HepG2 (cell line): ENCODE data around the gene ZNF726. TPM values are rescaled to one million over a fixed set of nuclear protein-coding genes. Genes with fewer than 3 reads are reported as not detected.

ENCODE experiments used
- ATAC-seq: fragments of 200-7000 bp; cut with Tn5 transposase; 3 replicates; pipeline ENCODE4 v1.9.1; 2020; ENCODE audit warnings: mild to moderate bottlenecking, moderate library complexity
- BruUV-seq: library from RNA; stranded (reverse); fragments of 400-500 nt; replicated peaks from 2 replicates; lab custom pipeline; 2021; lab: Mats Ljungman, UMichigan
- CTCF ChIA-PET: fragments of 300-600 bp; formaldehyde crosslinking; extraction: SDS; loops from one replicate; lab custom pipeline; 2021; ENCODE audit warnings: low total read pairs, inconsistent platforms, low intra/inter-chr PET ratio; lab: Yijun Ruan, JAX
- POLR2A ChIA-PET: fragments of 350-600 bp; sonication (Branson Sonifier 250); formaldehyde crosslinking; loops from one replicate; lab custom pipeline; 2020; ENCODE audit warnings: antibody characterized with exemption, inconsistent platforms; lab: Yijun Ruan, JAX
- DNase-seq: peaks from one replicate; pipeline ENCODE4 v3.0.0-alpha.2; 2015; ENCODE audit warnings: low spot score
- FAIRE-seq: peaks from 3 replicates; lab custom pipeline; 2011; peaks lifted over from hg19 to GRCh38; lab: Jason Lieb, UNC
- H2AFZ ChIP-seq: one replicate; pipeline ENCODE4 v1.6.1; 2011; ENCODE audit warnings: low read length, inconsistent platforms
- H3K27ac ChIP-seq: fragments of 300-600 bp; 3 replicates; pipeline ENCODE4 v1.8.0; 2011; ENCODE audit warnings: mixed run types, mild to moderate bottlenecking, mixed read lengths, low read length, inconsistent platforms; ENCODE audit not compliant: insufficient read depth; ENCODE audit errors: extremely low read length
- H3K27me3 ChIP-seq, 2 experiments: fragments of 200-600 bp in 1 of 2; 2 replicates in 1 of 2; 3 replicates in 1 of 2; pipeline versions ENCODE4 v1.6.0 to v1.8.0; 2011; ENCODE audit warnings: low read length in 2 of 2, mild to moderate bottlenecking in 2 of 2, moderate library complexity in 2 of 2, inconsistent platforms in 1 of 2; ENCODE audit not compliant: insufficient read depth in 2 of 2, control insufficient read depth in 1 of 2
- H3K36me3 ChIP-seq, 2 experiments: fragments of 200-600 bp in 1 of 2; replicated peaks in 1 of 2; 2 replicates in 1 of 2; 3 replicates in 1 of 2; pipeline versions ENCODE4 v1.5.1 to v1.8.0; 2011; ENCODE audit warnings: low read length in 2 of 2, inconsistent platforms in 1 of 2; ENCODE audit not compliant: insufficient read depth in 2 of 2, control insufficient read depth in 1 of 2
- H3K4me1 ChIP-seq: 2 replicates; pipeline ENCODE4 v1.5.1; 2012; ENCODE audit warnings: low read length, inconsistent platforms; ENCODE audit not compliant: insufficient read depth
- H3K4me2 ChIP-seq: 2 replicates; pipeline ENCODE4 v1.6.0; 2011; ENCODE audit warnings: low read depth, low read length, inconsistent platforms
- H3K4me3 ChIP-seq, 3 experiments: fragments of 200-600 bp in 1 of 3; sonication (generic), shearing (Covaris generic) in 1 of 3; replicated peaks in 1 of 3; 2 replicates each; pipeline ENCODE4 v1.5.1; 2011 to 2016; ENCODE audit warnings: low read length in 3 of 3, inconsistent platforms in 2 of 3, low read depth in 2 of 3, mild to moderate bottlenecking in 2 of 3, control low read depth in 1 of 3, mixed read lengths in 1 of 3; ENCODE audit not compliant: insufficient read depth in 1 of 3
- H3K79me2 ChIP-seq: one replicate; pipeline ENCODE4 v1.6.1; 2011; ENCODE audit warnings: low read length, inconsistent platforms; ENCODE audit not compliant: insufficient read depth
- H3K9ac ChIP-seq: 2 replicates; pipeline ENCODE4 v1.6.0; 2011; ENCODE audit warnings: mild to moderate bottlenecking, low read depth, low read length, inconsistent platforms; ENCODE audit not compliant: insufficient read depth
- H3K9me3 ChIP-seq: 2 replicates; pipeline ENCODE4 v1.5.1; 2012; ENCODE audit warnings: mild to moderate bottlenecking, low read length
- H4K20me1 ChIP-seq: 2 replicates; pipeline ENCODE4 v1.6.0; 2011; ENCODE audit warnings: inconsistent platforms, mild to moderate bottlenecking, low read length, moderate library complexity; ENCODE audit not compliant: insufficient read depth
- SPEN ChIP-seq: sonication (generic); formaldehyde crosslinking; IDR thresholded peaks from 2 replicates; pipeline ENCODE4 v1.5.1; 2020; ENCODE audit warnings: low read depth, mild to moderate bottlenecking, missing genetic modification reagents
- ZNF543 ChIP-seq: sonication (generic); formaldehyde crosslinking; IDR thresholded peaks from 2 replicates; pipeline ENCODE4 v1.4.0; 2020; ENCODE audit warnings: mild to moderate bottlenecking, missing genetic modification reagents
- ZNF720 ChIP-seq: sonication (generic); formaldehyde crosslinking; IDR thresholded peaks from 2 replicates; pipeline ENCODE4 v1.4.0; 2020; ENCODE audit warnings: missing genetic modification reagents
- WGBS: methylation state at CpG from one replicate; pipeline ENCODE4 v1.1.6; 2017; ENCODE audit warnings: low lambda C conversion rate; 5-methylcytosine and 5-hydroxymethylcytosine counted together
- in situ Hi-C: cut with HindIII; loops from 2 replicates; pipeline ENCODE4 v1.10.0; 2017; ENCODE audit warnings: low pct_unique_long_range_greater_than_20kb; ENCODE audit not compliant: extremely low pct_ligation_motif_present
- intact Hi-C: fragments of 100-400 bp; cut with micrococcal nuclease; formaldehyde crosslinking; loops from one replicate; pipeline ENCODE4 v1.10.0; 2022; ENCODE audit not compliant: unreplicated experiment
- polyA plus RNA-seq, 8 experiments: library from polyadenylated mRNA; depleted of rRNA in 3 of 8; stranded (reverse) in 7 of 8; unstranded in 1 of 8; fragments of >200 nt; fragmentation: Illumina TruSeq in 4 of 8; extraction: Trizol in 4 of 8; gene quantifications; 2 replicates each; pipeline versions ENCODE4 v1.2.1 to v1.2.3, GENCODE V29; 2011 to 2016; ENCODE audit warnings: low read depth in 4 of 8, missing spikeins in 1 of 8, mixed read lengths in 1 of 8; ENCODE audit not compliant: insufficient read depth in 1 of 8
- total RNA-seq, 5 experiments: library from RNA; depleted of rRNA; stranded (reverse); fragments of >200 nt; fragmentation: Illumina TruSeq; extraction: Trizol; gene quantifications; 2 replicates each; pipeline ENCODE4 v1.2.3, GENCODE V29; 2016; ENCODE audit warnings: low read depth in 1 of 5
- TF ChIP-seq, protein P1 (sequence below): sonication (generic); formaldehyde crosslinking; conservative IDR thresholded peaks from 2 replicates; pipeline ENCODE4 v1.8.1; 2023; ENCODE audit warnings: missing genetic modification reagents

Gene ZNF726
- total and polyA plus RNA-seq, 2 of the 13 experiments (the other 11 are each of a cell fraction or from before 2014, with no cell fraction given), result not detected

DNA sequence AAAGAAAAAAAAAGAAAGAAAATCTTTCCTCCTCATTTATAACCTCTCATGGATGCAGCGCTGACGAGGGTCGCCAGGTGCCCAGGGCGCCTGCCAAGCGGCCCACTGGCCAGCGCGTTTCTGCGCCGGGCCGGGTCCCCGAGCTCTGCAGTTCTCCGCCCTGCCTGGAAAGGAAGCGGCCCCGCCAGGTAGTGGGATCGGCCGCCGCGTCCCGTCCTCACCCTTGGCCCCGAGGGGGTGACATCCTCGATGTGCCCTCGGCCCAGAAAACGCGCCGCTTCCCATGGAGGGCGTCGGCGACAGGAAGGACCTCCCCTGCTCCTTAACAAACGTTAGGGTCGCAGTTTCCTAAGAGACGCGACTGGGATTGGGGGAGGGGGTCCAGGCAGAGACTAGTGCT is 56.9 kb downstream of the ZNF726 start:
- H3K79me2 ChIP-seq, result no peaks in the 10 kb centered on the region
- ChIA-PET CTCF (no interaction called here), POLR2A (no interaction called here)
- H3K9me3 ChIP-seq, result peaks cover 92% of the 10 kb centered on the region
- ATAC-seq, result no peak
- no peaks in the 10 kb centered on the region for H3K27me3 ChIP-seq
- no TSS peak for BruUV-seq
- no peak overlapping the region for H3K9ac ChIP-seq
- WGBS, result 54% methylated on average over 14 of the region's 32 CpGs
- H2AFZ ChIP-seq, result no peak overlapping the region
- H3K36me3 ChIP-seq, result no peaks in the 10 kb centered on the region
- H3K4me2 ChIP-seq, result no peak overlapping the region
- in situ Hi-C loops (no loop called here), intact Hi-C loops (no loop called here)
- no peak overlapping the region for H3K4me3 ChIP-seq
- H4K20me1 ChIP-seq, result no peaks in the 10 kb centered on the region
- TF ChIP-seq ZNF720 (no peak), SPEN (no peak)
- TF ChIP-seq, all 625 proteins: peak for 0
- DNase-seq, result no peak
- H3K27ac ChIP-seq, result no peak overlapping the region
- H3K4me1 ChIP-seq, result no peaks in the 10 kb centered on the region
- FAIRE-seq, result no peak

DNA sequence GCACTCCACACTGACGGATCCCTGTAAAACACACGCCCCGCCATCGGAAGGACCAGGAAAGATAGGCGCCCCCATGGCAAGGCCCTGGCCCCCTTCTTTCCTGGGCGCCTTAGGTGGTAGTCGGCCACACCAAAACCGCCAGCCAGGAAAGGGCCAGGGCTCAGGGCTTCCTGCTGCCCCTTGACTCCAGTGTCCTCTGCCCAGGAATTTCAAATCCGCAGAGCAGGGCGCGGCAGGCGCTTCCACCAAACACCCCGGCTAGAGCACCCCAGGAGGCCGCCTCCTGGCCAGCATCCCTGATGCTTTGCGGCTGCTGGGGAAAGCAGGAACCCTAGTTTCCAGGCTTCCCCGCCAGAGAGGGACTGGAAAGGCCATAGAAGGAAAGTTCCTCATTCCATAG is 57.5 kb downstream of the ZNF726 start:
- in situ Hi-C loops, result no loop called here
- FAIRE-seq (no peak), DNase-seq (no peak), ATAC-seq (no peak)
- H3K36me3 ChIP-seq, result no peaks in the 10 kb centered on the region
- H3K4me2 ChIP-seq, result no peak overlapping the region
- no peaks in the 10 kb centered on the region for H4K20me1 ChIP-seq
- intact Hi-C loops, result no loop called here
- H3K4me3 ChIP-seq, result no peak overlapping the region
- POLR2A ChIA-PET, result no interaction called here
- no peaks in the 10 kb centered on the region for H3K27me3 ChIP-seq
- no peak overlapping the region for H3K9ac ChIP-seq
- no peak overlapping the region for H2AFZ ChIP-seq
- TF ChIP-seq, protein P1, sequence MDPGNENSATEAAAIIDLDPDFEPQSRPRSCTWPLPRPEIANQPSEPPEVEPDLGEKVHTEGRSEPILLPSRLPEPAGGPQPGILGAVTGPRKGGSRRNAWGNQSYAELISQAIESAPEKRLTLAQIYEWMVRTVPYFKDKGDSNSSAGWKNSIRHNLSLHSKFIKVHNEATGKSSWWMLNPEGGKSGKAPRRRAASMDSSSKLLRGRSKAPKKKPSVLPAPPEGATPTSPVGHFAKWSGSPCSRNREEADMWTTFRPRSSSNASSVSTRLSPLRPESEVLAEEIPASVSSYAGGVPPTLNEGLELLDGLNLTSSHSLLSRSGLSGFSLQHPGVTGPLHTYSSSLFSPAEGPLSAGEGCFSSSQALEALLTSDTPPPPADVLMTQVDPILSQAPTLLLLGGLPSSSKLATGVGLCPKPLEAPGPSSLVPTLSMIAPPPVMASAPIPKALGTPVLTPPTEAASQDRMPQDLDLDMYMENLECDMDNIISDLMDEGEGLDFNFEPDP (CRISPR knock-in tag), result no peak
- no peak for TF ChIP-seq ZNF543
- WGBS, result 41% methylated on average over 4 of the region's 16 CpGs
- CTCF ChIA-PET, result no interaction called here
- peaks cover 92% of the 10 kb centered on the region for H3K9me3 ChIP-seq
- no TSS peak for BruUV-seq
- H3K4me1 ChIP-seq, result no peaks in the 10 kb centered on the region
- H3K79me2 ChIP-seq, result no peaks in the 10 kb centered on the region
- no peak overlapping the region for H3K27ac ChIP-seq
